BLaER1 treated with 17β-estradiol and CSF1 and Interleukin-3, amounts not matched to agents 10 nM and 100 nM (cell line): Measurements from ENCODE around the gene RAD9A.

Experiments used
- H3K27ac ChIP-seq, 11 experiments: shearing (Covaris generic); formaldehyde crosslinking; 2 replicates each; pipeline ENCODE4 v1.8.1; 2022
- H3K27me3 ChIP-seq, 11 experiments: shearing (Covaris generic); formaldehyde crosslinking; 2 replicates each; pipeline ENCODE4 v1.8.1; 2022
- H3K36me3 ChIP-seq, 11 experiments: shearing (Covaris generic); formaldehyde crosslinking; 2 replicates each; pipeline ENCODE4 v1.8.1; 2022
- H3K4me1 ChIP-seq, 10 experiments: shearing (Covaris generic); formaldehyde crosslinking; 2 replicates each; pipeline ENCODE4 v1.8.1; 2022
- H3K4me2 ChIP-seq, 11 experiments: shearing (Covaris generic); formaldehyde crosslinking; 2 replicates each; pipeline ENCODE4 v1.8.1; 2022
- H3K4me3 ChIP-seq, 10 experiments: shearing (Covaris generic); formaldehyde crosslinking; 2 replicates each; pipeline ENCODE4 v1.8.1; 2022
- H3K9ac ChIP-seq, 11 experiments: shearing (Covaris generic); formaldehyde crosslinking; 2 replicates each; pipeline ENCODE4 v1.8.1; 2022
- H3K9me3 ChIP-seq, 11 experiments: shearing (Covaris generic); formaldehyde crosslinking; replicated peaks in 1 of 11; 2 replicates each; pipeline ENCODE4 v1.8.1; 2022
- H4K20me1 ChIP-seq, 11 experiments: shearing (Covaris generic); formaldehyde crosslinking; 2 replicates each; pipeline ENCODE4 v1.8.1; 2022
- Cebpa-rat ChIP-seq, 11 experiments: shearing (Covaris generic); IDR thresholded peaks; 2 replicates each; pipeline ENCODE4 v1.8.1; 2022

The RAD9A gene

GRCh38 chr11:67405688-67406339, 14.0 kb downstream of the RAD9A start:
- Histone ChIP-seq H3K4me2 (peak overlapping the region; percentile 84 to 100 (median 99)), H3K27ac (peak overlapping the region in 7 of 11 experiments; percentile 30 to 96 (median 94); a peak in 12 of 22 replicates), H3K9me3 (no peaks in the 10 kb centered on the region), H3K27me3 (peaks cover 0 to 4% (median 0%) of the 10 kb centered on the region in 11 experiments; a peak in 1 of 22 replicates), H3K36me3 (peaks cover 0 to 10% (median 0%) of the 10 kb centered on the region in 11 experiments; a peak in 2 of 22 replicates), H3K4me3 (no peak overlapping the region; a peak in 1 of 20 replicates), H3K4me1 (peaks cover 85 to 92% (median 90%) of the 10 kb centered on the region in 10 experiments), H4K20me1 (peaks cover 0 to 44% (median 11%) of the 10 kb centered on the region in 11 experiments; a peak in 19 of 22 replicates), H3K9ac (peak overlapping the region in 9 of 11 experiments; percentile 32 to 88 (median 80); a peak in 15 of 22 replicates)
- TF ChIP-seq Cebpa-rat (IDR thresholded peaks at IDR 0.05), result no peak

- peaks cover 85 to 96% (median 96%) of the 10 kb centered on the region in 10 experiments for H3K4me1 ChIP-seq
Measured at GRCh38 chr11:67406420-67406968, 14.7 kb downstream of the RAD9A start.

GRCh38 chr11:67406969-67407687, 15.3 kb downstream of the RAD9A start:
- Histone ChIP-seq H3K9me3 (no peaks in the 10 kb centered on the region), H4K20me1 (peaks cover 0 to 46% (median 5%) of the 10 kb centered on the region in 11 experiments; a peak in 10 of 22 replicates), H3K27me3 (peaks cover 0 to 11% (median 0%) of the 10 kb centered on the region in 11 experiments; a peak in 1 of 22 replicates), H3K4me3 (peak overlapping the region in 3 of 10 experiments; percentile 11 to 41 (median 21); a peak in 4 of 20 replicates), H3K27ac (peak overlapping the region in 5 of 11 experiments; percentile 66 to 94 (median 87); a peak in 7 of 22 replicates), H3K4me1 (peaks cover 83 to 100% (median 100%) of the 10 kb centered on the region in 10 experiments), H3K4me2 (peak overlapping the region; percentile 77 to 100 (median 98)), H3K9ac (peak overlapping the region in 9 of 11 experiments; percentile 8 to 80 (median 54); a peak in 12 of 22 replicates), H3K36me3 (peaks cover 0 to 10% (median 0%) of the 10 kb centered on the region in 11 experiments; a peak in 2 of 22 replicates)
- TF ChIP-seq Cebpa-rat (IDR thresholded peaks at IDR 0.05), result no peak

More at GRCh38 chr11:67406420-67406968, 14.7 kb downstream of the RAD9A start:
- Histone ChIP-seq H3K27ac (peak overlapping the region in 7 of 11 experiments; percentile 20 to 96 (median 94); a peak in 11 of 22 replicates), H3K9me3 (no peaks in the 10 kb centered on the region), H3K36me3 (peaks cover 0 to 10% (median 0%) of the 10 kb centered on the region in 11 experiments; a peak in 2 of 22 replicates), H3K27me3 (peaks cover 0 to 6% (median 0%) of the 10 kb centered on the region in 11 experiments; a peak in 1 of 22 replicates), H3K9ac (peak overlapping the region in 9 of 11 experiments; percentile 23 to 83 (median 54); a peak in 15 of 22 replicates), H3K4me3 (no peak overlapping the region), H3K4me2 (peak overlapping the region; percentile 84 to 100 (median 99)), H4K20me1 (peaks cover 0 to 44% (median 5%) of the 10 kb centered on the region in 11 experiments; a peak in 11 of 22 replicates)
- TF ChIP-seq Cebpa-rat (IDR thresholded peaks at IDR 0.05), result no peak

- Histone ChIP-seq H3K4me3 (peak overlapping the region in 3 of 10 experiments; percentile 11 to 48 (median 21); a peak in 4 of 20 replicates), H3K4me2 (peak overlapping the region; percentile 77 to 100 (median 98)), H4K20me1 (peaks cover 0 to 52% (median 5%) of the 10 kb centered on the region in 11 experiments; a peak in 10 of 22 replicates), H3K27me3 (peaks cover 0 to 11% (median 0%) of the 10 kb centered on the region in 11 experiments; a peak in 1 of 22 replicates), H3K9ac (peak overlapping the region in 9 of 11 experiments; percentile 8 to 80 (median 70); a peak in 14 of 22 replicates), H3K4me1 (peaks cover 80 to 100% (median 100%) of the 10 kb centered on the region in 10 experiments), H3K9me3 (no peaks in the 10 kb centered on the region), H3K36me3 (peaks cover 0 to 10% (median 0%) of the 10 kb centered on the region in 11 experiments; a peak in 2 of 22 replicates), H3K27ac (peak overlapping the region in 7 of 11 experiments; percentile 66 to 87 (median 81); a peak in 12 of 22 replicates)
- no peak for TF ChIP-seq Cebpa-rat (IDR thresholded peaks at IDR 0.05)
Measured at GRCh38 chr11:67407688-67408163, 15.9 kb downstream of the RAD9A start.

- Histone ChIP-seq H3K4me1 (peaks cover 76 to 100% (median 100%) of the 10 kb centered on the region in 10 experiments), H4K20me1 (peaks cover 0 to 57% (median 5%) of the 10 kb centered on the region in 11 experiments; a peak in 10 of 22 replicates), H3K4me3 (peak overlapping the region in 8 of 10 experiments; percentile 26 to 57 (median 50); a peak in 14 of 20 replicates), H3K27me3 (peaks cover 0 to 11% (median 4%) of the 10 kb centered on the region in 11 experiments; a peak in 12 of 22 replicates), H3K36me3 (peaks cover 0 to 10% (median 0%) of the 10 kb centered on the region in 11 experiments; a peak in 2 of 22 replicates), H3K27ac (peak overlapping the region in 10 of 11 experiments; percentile 58 to 87 (median 77); a peak in 20 of 22 replicates), H3K9ac (peak overlapping the region; percentile 48 to 77 (median 67); a peak in 21 of 22 replicates), H3K4me2 (peak overlapping the region; percentile 77 to 100 (median 98)), H3K9me3 (no peaks in the 10 kb centered on the region)
- TF ChIP-seq Cebpa-rat (IDR thresholded peaks at IDR 0.05), result no peak
Measured at GRCh38 chr11:67408437-67409200, 16.8 kb downstream of the RAD9A start.

- Histone ChIP-seq H3K4me2 (peak overlapping the region; percentile 77 to 100 (median 98)), H3K36me3 (peaks cover 0 to 10% (median 0%) of the 10 kb centered on the region in 11 experiments; a peak in 2 of 22 replicates), H4K20me1 (peaks cover 0 to 57% (median 5%) of the 10 kb centered on the region in 11 experiments; a peak in 10 of 22 replicates), H3K27ac (peak overlapping the region; percentile 48 to 87 (median 74); a peak in 21 of 22 replicates), H3K9me3 (no peaks in the 10 kb centered on the region), H3K4me3 (peak overlapping the region in 9 of 10 experiments; percentile 13 to 57 (median 48); a peak in 15 of 20 replicates), H3K9ac (peak overlapping the region; percentile 48 to 77 (median 67); a peak in 21 of 22 replicates), H3K4me1 (peaks cover 70 to 100% (median 96%) of the 10 kb centered on the region in 10 experiments), H3K27me3 (peaks cover 5 to 16% (median 10%) of the 10 kb centered on the region in 11 experiments)
- no peak for TF ChIP-seq Cebpa-rat (IDR thresholded peaks at IDR 0.05)
Measured at GRCh38 chr11:67409261-67409666, 17.5 kb downstream of the RAD9A start.
